GM23338 (cell line): ENCODE data around the gene FARS2.

Source experiments
- CREB1 ChIP-seq: fragments of 250-450 bp; sonication (Bioruptor Pico); IDR thresholded peaks from 2 replicates; pipeline ENCODE4 v1.5.0; 2020; ENCODE audit warnings: low read depth, mild to moderate bottlenecking, moderate library complexity
- CTCF ChIP-seq, 2 experiments: fragments of 200-600 bp in 1 of 2; sonication (generic) in 1 of 2; conservative IDR thresholded peaks; 2 replicates each; pipeline versions ENCODE4 v1.5.1 to v1.6.1; 2016 to 2017; ENCODE audit warnings: antibody characterized with exemption in 2 of 2, low read depth in 2 of 2, mild to moderate bottlenecking in 2 of 2, moderate library complexity in 1 of 2
- ETS1 ChIP-seq: IDR thresholded peaks from 2 replicates; pipeline ENCODE4 v1.6.1; 2016; ENCODE audit warnings: antibody characterized with exemption
- EZH2 ChIP-seq: fragments of 200-600 bp; sonication (generic); IDR thresholded peaks from one replicate; pipeline ENCODE4 v1.8.0; 2017; ENCODE audit warnings: antibody characterized with exemption, mild to moderate bottlenecking, low read depth; ENCODE audit not compliant: unreplicated experiment
- EZH2phosphoT487 ChIP-seq: fragments of 200-600 bp; sonication (generic); IDR thresholded peaks from one replicate; pipeline ENCODE4 v1.8.1; 2018; ENCODE audit warnings: antibody characterized with exemption; ENCODE audit not compliant: unreplicated experiment
- JUNB ChIP-seq: IDR thresholded peaks from one replicate; pipeline ENCODE4 v1.6.1; 2016; ENCODE audit warnings: antibody characterized with exemption; ENCODE audit not compliant: unreplicated experiment
- NANOG ChIP-seq: IDR thresholded peaks from 2 replicates; pipeline ENCODE4 v1.6.1; 2016; ENCODE audit warnings: antibody characterized with exemption, borderline replicate concordance
- POLR2AphosphoS5 ChIP-seq: IDR thresholded peaks from 2 replicates; pipeline ENCODE4 v1.6.1; 2016; ENCODE audit warnings: antibody characterized with exemption, low read depth
- REST ChIP-seq: IDR thresholded peaks from one replicate; pipeline ENCODE4 v1.6.1; 2018; ENCODE audit warnings: antibody characterized with exemption; ENCODE audit not compliant: unreplicated experiment
- ZNF114 ChIP-seq: fragments of 250-450 bp; sonication (Bioruptor Pico); IDR thresholded peaks from 2 replicates; pipeline ENCODE4 v1.5.0; 2020; ENCODE audit warnings: mild to moderate bottlenecking, moderate library complexity
- ZNF331 ChIP-seq: fragments of 250-450 bp; sonication (Bioruptor Pico); IDR thresholded peaks from 2 replicates; pipeline ENCODE4 v1.5.0; 2020; ENCODE audit warnings: low read depth, mild to moderate bottlenecking, moderate library complexity

- TF ChIP-seq EZH2 (no peak), CTCF (conservative IDR thresholded peaks at IDR 0.05; ENCODE audit: low read depth in 2 of 2) (peak in 1 of 2 experiments; percentile 37; a peak in 2 of 4 replicates), REST (no peak), POLR2AphosphoS5 (no peak), EZH2phosphoT487 (no peak), JUNB (no peak), ZNF331 (CRISPR knock-in tag) (no peak), ZNF114 (CRISPR knock-in tag) (no peak), ETS1 (no peak), CREB1 (CRISPR knock-in tag) (no peak), NANOG (no peak)
Measured at GRCh38 chr6:5220443-5220842, 40.9 kb upstream of the FARS2 start.
